ENCODE measurements around the gene CPNE9. TPM values are rescaled to one million over a fixed set of nuclear protein-coding genes. Genes with fewer than 3 reads are reported as not detected.

Gene CPNE9
- polyA plus RNA-seq, 3 donors = 0.06 to 0.09 TPM; not detected in 1

- H3K27ac ChIP-seq (ENCODE audit: low read depth, low read length) = no peak overlapping the region
- 92 to 96% (median 95%) methylated on average over 18 of the region's 18 CpGs for WGBS, 3 donors
These were observed 18.2 kb upstream of the CPNE9 start for GRCh38 chr3:9685216-9686049.

GRCh38 chr3:9686050-9686550 is 17.5 kb upstream of the CPNE9 start:
- no peak overlapping the region for H3K27ac ChIP-seq (ENCODE audit: low read depth, low read length)
- 91 to 93% (median 92%) methylated on average over 9 of the region's 9 CpGs for WGBS, 3 donors

GRCh38 chr3:9686703-9687102 is 16.9 kb upstream of the CPNE9 start:
- no peak overlapping the region for H3K27ac ChIP-seq (ENCODE audit: low read depth, low read length)
- 94 to 96% (median 95%) methylated on average over 3 of the region's 3 CpGs for WGBS, 3 donors

GRCh38 chr3:9687514-9687913 is 16.1 kb upstream of the CPNE9 start:
- H3K27ac ChIP-seq (ENCODE audit: low read depth, low read length) = no peak overlapping the region
- 89 to 95% (median 93%) methylated on average over 7 of the region's 7 CpGs for WGBS, 3 donors

GRCh38 chr3:9688961-9689360 is 14.7 kb upstream of the CPNE9 start:
- no peak overlapping the region for H3K27ac ChIP-seq (ENCODE audit: low read depth, low read length)
- 86 to 95% (median 94%) methylated on average over 5 of the region's 5 CpGs for WGBS, 3 donors

GRCh38 chr3:9689757-9690156 is 13.9 kb upstream of the CPNE9 start:
- WGBS, 3 donors = 92 to 96% (median 95%) methylated on average over 4 of the region's 4 CpGs
- H3K27ac ChIP-seq (ENCODE audit: low read depth, low read length) = no peak overlapping the region

GRCh38 chr3:9690451-9691450 is 12.9 kb upstream of the CPNE9 start:
- 77 to 85% (median 81%) methylated on average over 15 of the region's 15 CpGs for WGBS, 3 donors
- H3K27ac ChIP-seq (ENCODE audit: low read depth, low read length) = no peak overlapping the region

- no peak overlapping the region for H3K27ac ChIP-seq (ENCODE audit: low read depth, low read length)
- WGBS, 3 donors = 95 to 98% (median 97%) methylated on average over 2 of the region's 2 CpGs
These were observed 12.0 kb upstream of the CPNE9 start for GRCh38 chr3:9691636-9692035.

DNA sequence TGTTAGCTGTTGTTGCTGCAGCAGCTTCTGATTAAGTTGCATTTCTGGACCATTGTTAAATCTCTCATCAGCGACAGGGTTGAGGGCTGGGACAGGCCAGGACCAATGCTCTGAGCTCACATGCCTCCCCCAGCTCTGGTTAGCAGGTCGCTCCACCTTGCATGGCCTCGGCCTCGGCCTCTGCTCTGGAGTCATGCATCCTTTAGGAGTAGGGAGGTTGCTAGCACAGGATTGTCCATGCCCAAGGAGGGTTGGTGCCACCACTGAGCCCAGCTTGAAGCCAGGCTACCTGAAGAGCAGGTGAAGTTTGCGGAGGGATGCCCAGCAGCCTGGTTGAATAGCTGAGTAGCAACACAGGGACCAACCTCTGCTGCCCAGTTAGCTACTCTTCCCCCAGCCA is 11.2 kb upstream of the CPNE9 start:
- no peak overlapping the region for H3K27ac ChIP-seq (ENCODE audit: low read depth, low read length)
- WGBS, 3 donors = 96 to 98% (median 96%) methylated on average over 5 of the region's 5 CpGs

- H3K27ac ChIP-seq (ENCODE audit: low read depth, low read length) = no peak overlapping the region
- WGBS, 3 donors = 73 to 93% (median 77%) methylated on average over 4 of the region's 4 CpGs
These were observed 8.3 kb upstream of the CPNE9 start for GRCh38 chr3:9695345-9695744.

- H3K27ac ChIP-seq (ENCODE audit: low read depth, low read length) = no peak overlapping the region
- WGBS, 3 donors = 89 to 93% (median 93%) methylated on average over 7 of the region's 7 CpGs
These were observed 7.9 kb upstream of the CPNE9 start for GRCh38 chr3:9695746-9696145.

DNA sequence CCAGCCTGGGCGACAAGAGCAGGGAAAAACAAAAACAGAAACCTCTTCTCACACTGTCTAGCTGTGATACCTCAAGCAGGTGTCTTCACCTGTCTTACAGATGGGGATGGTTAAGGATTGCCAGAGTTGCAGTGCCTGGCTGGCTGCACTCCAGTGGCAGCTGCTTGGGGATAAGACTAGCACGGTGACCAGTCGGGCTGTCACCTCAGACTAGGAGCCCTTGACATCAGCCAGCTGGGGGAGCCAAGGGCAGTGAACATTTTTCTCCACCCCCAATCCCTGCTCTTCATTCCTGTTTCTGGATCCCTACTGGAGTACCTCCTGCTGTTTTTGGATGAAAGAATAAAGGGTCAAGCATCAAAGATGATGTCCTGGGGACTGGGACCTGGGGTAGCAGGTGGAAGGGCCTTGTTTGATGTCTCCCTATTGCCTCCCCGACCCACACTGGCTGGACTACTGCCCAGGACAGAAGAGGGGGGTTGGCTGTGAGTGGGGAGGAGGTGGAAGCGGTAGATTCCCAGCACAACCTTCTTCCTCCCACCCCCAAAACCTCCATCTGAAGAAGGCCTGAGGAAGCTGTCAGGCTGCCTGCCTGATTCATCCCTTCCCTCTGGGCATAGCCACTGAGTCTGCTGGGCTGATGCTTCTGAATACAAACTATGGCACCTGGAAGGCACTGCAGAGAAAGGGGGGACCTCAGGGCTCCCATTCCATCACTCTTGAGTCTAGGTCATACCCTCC is 7.0 kb upstream of the CPNE9 start:
- no peak overlapping the region for H3K27ac ChIP-seq (ENCODE audit: low read depth, low read length)
- WGBS, 3 donors = 71 to 81% (median 77%) methylated on average over 5 of the region's 5 CpGs

DNA sequence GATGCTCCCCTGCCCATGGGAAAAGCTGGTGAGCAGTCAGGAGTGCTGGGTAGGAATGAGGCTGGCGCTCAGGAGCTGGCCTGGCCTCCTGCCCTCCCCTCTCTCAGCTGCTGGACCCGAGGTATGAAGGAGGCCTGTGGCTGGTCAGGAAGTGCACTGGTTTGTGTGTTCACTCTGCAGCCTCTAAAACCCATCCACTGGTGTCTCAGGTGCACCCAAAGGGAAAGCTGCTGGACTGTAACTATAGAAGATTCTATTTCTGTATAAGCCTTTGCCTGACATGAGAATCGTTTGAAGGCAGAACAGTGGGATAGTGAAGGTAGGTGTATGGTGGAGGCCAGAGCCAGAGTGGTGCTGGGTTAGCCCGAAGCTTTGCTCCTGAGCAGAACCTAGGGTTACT is 5.7 kb upstream of the CPNE9 start:
- 72 to 82% (median 80%) methylated on average over 4 of the region's 4 CpGs for WGBS, 3 donors
- H3K27ac ChIP-seq (ENCODE audit: low read depth, low read length) = no peak overlapping the region

- 97 to 98% (median 97%) methylated on average over 3 of the region's 3 CpGs for WGBS, 3 donors
- no peak overlapping the region for H3K27ac ChIP-seq (ENCODE audit: low read depth, low read length)
These were observed 5.3 kb upstream of the CPNE9 start for GRCh38 chr3:9698293-9698692.

DNA sequence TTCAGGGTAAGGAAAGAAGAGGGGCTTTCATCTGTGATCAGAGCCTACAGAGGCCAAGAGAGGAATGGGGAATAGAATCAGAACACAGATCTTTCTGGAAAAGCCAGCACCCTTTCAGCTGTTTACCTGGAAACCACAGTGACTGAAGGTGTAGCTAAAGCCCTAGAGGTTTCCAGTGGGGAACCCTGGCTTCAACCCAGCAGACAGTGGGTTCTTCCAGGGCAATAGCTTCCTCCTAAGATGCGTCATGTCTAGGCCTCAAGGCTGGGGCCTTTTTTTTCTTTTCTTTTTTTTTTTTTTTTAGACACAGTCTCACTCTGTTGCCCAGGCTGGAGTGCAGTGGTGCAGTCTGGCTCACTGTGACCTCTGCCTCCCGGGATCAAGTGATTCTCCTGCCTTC is 3.1 kb upstream of the CPNE9 start:
- H3K27ac ChIP-seq (ENCODE audit: low read depth, low read length) = no peak overlapping the region
- WGBS, 3 donors = 79 to 87% (median 80%) methylated on average over 2 of the region's 2 CpGs

DNA sequence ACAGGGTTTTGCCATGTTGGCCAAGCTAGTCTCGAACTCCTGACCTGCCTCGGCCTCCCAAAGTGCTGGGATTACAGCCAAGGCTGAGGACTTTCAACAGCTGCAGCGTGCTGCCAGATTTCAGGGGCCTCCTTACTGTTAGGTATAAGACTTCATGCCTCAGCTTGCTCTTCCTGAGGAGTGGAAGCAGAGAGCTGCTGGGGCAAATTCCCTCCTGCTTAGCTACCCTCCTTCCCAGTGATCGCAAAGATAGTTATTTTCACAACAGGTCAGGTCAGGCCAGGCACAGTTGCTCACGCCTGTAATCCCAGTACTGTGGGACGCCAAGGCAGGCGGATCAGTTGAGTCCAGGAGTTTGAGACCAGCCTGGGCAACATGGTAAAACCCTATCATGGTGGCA is 2.6 kb upstream of the CPNE9 start:
- 92 to 94% (median 94%) methylated on average over 7 of the region's 7 CpGs for WGBS, 3 donors
- no peak overlapping the region for H3K27ac ChIP-seq (ENCODE audit: low read depth, low read length)

GRCh38 chr3:9701711-9702110 is 1.9 kb upstream of the CPNE9 start:
- WGBS, 3 donors = 95% methylated on average over 10 of the region's 10 CpGs
- no peak overlapping the region for H3K27ac ChIP-seq (ENCODE audit: low read depth, low read length)

DNA sequence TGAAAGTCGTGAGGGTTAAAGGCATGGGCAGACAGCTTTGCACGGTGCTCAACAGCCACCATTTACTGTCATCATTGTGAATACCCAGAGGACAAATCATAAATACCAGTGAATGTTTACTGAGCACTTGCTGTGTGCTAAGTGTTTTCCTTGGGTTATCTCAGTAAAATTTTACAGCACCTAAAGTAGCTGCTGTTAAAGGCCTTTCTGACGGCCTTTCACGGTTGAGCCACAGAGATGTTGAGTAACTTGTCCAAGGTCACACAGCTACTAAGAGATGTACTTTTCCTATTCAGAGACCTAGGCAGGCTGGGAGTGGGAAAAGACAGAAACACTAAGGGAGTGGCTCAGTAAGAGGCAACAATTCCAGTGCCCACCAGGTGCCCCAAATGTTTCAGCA is 393 bp upstream of the CPNE9 start:
- H3K27ac ChIP-seq (ENCODE audit: low read depth, low read length) = no peak overlapping the region
- WGBS, 3 donors = 80 to 90% (median 85%) methylated on average over 4 of the region's 4 CpGs
